NT2/D1 (cell line): Measurements from ENCODE around the gene CD34.

Experiments used
- SUZ12 ChIP-seq: IDR thresholded peaks from 2 replicates; pipeline ENCODE4 v1.6.1; 2011; ENCODE audit not compliant: insufficient read length, insufficient read depth; ENCODE audit errors: extremely low read depth
- YY1 ChIP-seq: IDR thresholded peaks from 2 replicates; pipeline ENCODE4 v1.6.1; 2011; ENCODE audit not compliant: insufficient read length, insufficient read depth
- ZNF274 ChIP-seq: IDR thresholded peaks from 2 replicates; pipeline ENCODE4 v1.6.1; 2011; ENCODE audit warnings: mild to moderate bottlenecking, low read depth, low read length

DNA sequence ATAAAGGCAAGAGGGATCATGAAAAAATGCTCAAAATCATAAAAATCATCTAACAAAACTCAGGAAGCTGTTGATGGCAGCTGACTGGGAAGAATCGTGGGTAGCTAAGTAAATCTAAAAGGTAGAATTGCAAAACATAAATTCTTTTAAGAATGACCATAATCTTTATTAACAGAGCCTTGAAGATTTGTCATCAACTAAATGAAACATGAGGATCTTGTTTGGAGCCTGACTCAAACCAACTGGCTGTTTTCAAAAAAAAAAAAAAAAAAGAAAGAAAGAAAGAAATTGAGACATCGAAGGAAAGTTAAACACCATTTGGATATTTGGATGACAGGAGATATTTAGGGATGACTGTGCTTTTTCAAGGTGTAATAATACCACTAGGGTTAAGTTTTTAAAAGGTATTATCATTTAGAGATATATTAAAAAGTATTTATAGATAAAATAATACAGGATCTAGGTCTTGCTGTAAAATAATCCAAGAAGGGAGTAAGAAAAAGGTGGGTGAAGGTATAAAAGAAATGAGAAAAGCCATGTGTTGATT is 48.6 kb downstream of the CD34 start:
- TF ChIP-seq YY1 (no peak), ZNF274 (no peak), SUZ12 (no peak)
